CD4-positive, alpha-beta T cell treated with Interleukin-6 for 4 hours (primary cell): ENCODE results near the gene ZSCAN18.

Experiments
- DNase-seq: peaks from one replicate; pipeline ENCODE4 v3.0.0-alpha.2; 2020; ENCODE audit warnings: mixed read lengths

ZSCAN18 gene

GRCh38 chr19:58085348-58085875 lies 12.6 kb downstream of the ZSCAN18 start:
- DNase-seq, result no peak

- no peak for DNase-seq
Observed at GRCh38 chr19:58084596-58085347, 13.3 kb downstream of the ZSCAN18 start.

GRCh38 chr19:58083021-58083420 lies 15.0 kb downstream of the ZSCAN18 start:
- DNase-seq, result no peak

- no peak for DNase-seq
Observed at GRCh38 chr19:58079792-58080191, 18.2 kb downstream of the ZSCAN18 start.

GRCh38 chr19:58067240-58067912 lies 30.7 kb downstream of the ZSCAN18 start:
- no peak for DNase-seq

GRCh38 chr19:58063712-58064111 lies 34.3 kb downstream of the ZSCAN18 start:
- no peak for DNase-seq

- DNase-seq, result no peak
Observed at GRCh38 chr19:58060231-58060630, 37.8 kb downstream of the ZSCAN18 start.

- DNase-seq, result no peak
Observed at GRCh38 chr19:58059671-58060078, 38.4 kb downstream of the ZSCAN18 start.

- DNase-seq, result peak; percentile 72
Observed at GRCh38 chr19:58059003-58059670, 38.9 kb downstream of the ZSCAN18 start, which contains the start of gene ZNF135. Gene ZNF135 (plus strand): TSS chr19:58059282. CDS start chr19:58060003, 721 bp downstream.

- DNase-seq, result no peak
Observed at GRCh38 chr19:58058467-58058866, 39.6 kb downstream of the ZSCAN18 start.

- no peak for DNase-seq
Observed at GRCh38 chr19:58056861-58057260, 41.2 kb downstream of the ZSCAN18 start.

GRCh38 chr19:58056261-58056660 lies 41.8 kb downstream of the ZSCAN18 start:
- no peak for DNase-seq

GRCh38 chr19:58054901-58055874 lies 42.8 kb downstream of the ZSCAN18 start:
- DNase-seq, result no peak

- no peak for DNase-seq
Observed at GRCh38 chr19:58053480-58054156, 44.4 kb downstream of the ZSCAN18 start.

- no peak for DNase-seq
Observed at GRCh38 chr19:58052256-58052655, 45.8 kb downstream of the ZSCAN18 start.

- DNase-seq, result no peak
Observed at GRCh38 chr19:58047672-58048071, 50.4 kb downstream of the ZSCAN18 start.

GRCh38 chr19:58046856-58047255 lies 51.2 kb downstream of the ZSCAN18 start:
- no peak for DNase-seq

GRCh38 chr19:58045411-58046050 lies 52.5 kb downstream of the ZSCAN18 start:
- DNase-seq, result no peak

GRCh38 chr19:58044886-58045285 lies 53.1 kb downstream of the ZSCAN18 start:
- DNase-seq, result no peak

- no peak for DNase-seq
Observed at GRCh38 chr19:58044391-58044790, 53.6 kb downstream of the ZSCAN18 start.
